WTC11 (cell line): ENCODE measurements around the gene TIMP2. TPM values are rescaled to one million over a fixed set of nuclear protein-coding genes. Genes with fewer than 3 reads are reported as not detected.

Source experiments
- ATAC-seq: fragments of 200-7000 bp; cut with Tn5 transposase; 2 replicates; pipeline ENCODE4 v1.10.0; 2021; ENCODE audit warnings: mild to moderate bottlenecking, moderate library complexity
- CTCF ChIA-PET: fragments of 300-600 bp; sonication (Branson Sonifier 250); formaldehyde crosslinking; loops from one replicate; lab custom pipeline; 2021; ENCODE audit warnings: antibody characterized with exemption; lab: Charles Lee
- POLR2A ChIA-PET: fragments of 350-600 bp; sonication (Branson Sonifier 250); formaldehyde crosslinking; loops from one replicate; lab custom pipeline; 2021; ENCODE audit warnings: antibody characterized with exemption; lab: Charles Lee
- DNase-seq: peaks from one replicate; pipeline ENCODE4 v3.0.0; 2021; ENCODE audit warnings: low spot score
- H3K27ac Mint-ChIP-seq: 2 replicates; pipeline ENCODE4 v1.8.0; 2021; ENCODE audit warnings: mixed read lengths
- H3K27me3 Mint-ChIP-seq: 2 replicates; pipeline ENCODE4 v1.8.0; 2021; ENCODE audit warnings: low read depth, mild to moderate bottlenecking, moderate library complexity, mixed read lengths
- H3K36me3 Mint-ChIP-seq: 2 replicates; pipeline ENCODE4 v1.8.0; 2021; ENCODE audit warnings: mixed read lengths
- H3K4me1 Mint-ChIP-seq: 2 replicates; pipeline ENCODE4 v1.8.0; 2022; ENCODE audit warnings: mixed read lengths
- H3K4me3 Mint-ChIP-seq: 2 replicates; pipeline ENCODE4 v1.8.0; 2021; ENCODE audit warnings: mild to moderate bottlenecking, moderate library complexity, mixed read lengths
- H3K9me3 Mint-ChIP-seq: 2 replicates; pipeline ENCODE4 v1.8.0; 2021; ENCODE audit warnings: mixed read lengths
- CBFB ChIP-seq: sonication (generic); formaldehyde crosslinking; IDR thresholded peaks from 2 replicates; pipeline ENCODE4 v1.8.1; 2022; ENCODE audit warnings: mild to moderate bottlenecking, low read depth, missing genetic modification reagents
- CREB1 ChIP-seq: sonication (generic); formaldehyde crosslinking; IDR thresholded peaks from 2 replicates; pipeline ENCODE4 v1.8.0; 2023; ENCODE audit warnings: mild to moderate bottlenecking, missing genetic modification reagents
- ELF4 ChIP-seq: sonication (generic); formaldehyde crosslinking; IDR thresholded peaks from 2 replicates; pipeline ENCODE4 v1.8.1; 2022; ENCODE audit warnings: low read depth, mild to moderate bottlenecking, moderate library complexity, missing genetic modification reagents
- EMX1 ChIP-seq: fragments of 250-450 bp; sonication (Bioruptor Pico); IDR thresholded peaks from 2 replicates; pipeline ENCODE4 v1.8.0; 2021; ENCODE audit warnings: mild to moderate bottlenecking
- ETV6 ChIP-seq: sonication (generic); formaldehyde crosslinking; IDR thresholded peaks from 2 replicates; pipeline ENCODE4 v1.8.1; 2022; ENCODE audit warnings: mild to moderate bottlenecking, missing genetic modification reagents
- FOXP1 ChIP-seq: sonication (generic); formaldehyde crosslinking; IDR thresholded peaks from 2 replicates; pipeline ENCODE4 v1.8.0; 2022; ENCODE audit warnings: missing genetic modification reagents, mild to moderate bottlenecking, moderate library complexity, borderline replicate concordance
- KAT7 ChIP-seq: sonication (generic); formaldehyde crosslinking; IDR thresholded peaks from 2 replicates; pipeline ENCODE4 v1.8.1; 2023; ENCODE audit warnings: missing genetic modification reagents, mild to moderate bottlenecking, borderline replicate concordance
- RORB ChIP-seq: fragments of 250-450 bp; sonication (Bioruptor Pico); IDR thresholded peaks from 2 replicates; pipeline ENCODE4 v1.9.0; 2021; ENCODE audit warnings: mild to moderate bottlenecking
- SMAD3 ChIP-seq: sonication (generic); formaldehyde crosslinking; IDR thresholded peaks from 2 replicates; pipeline ENCODE4 v1.8.0; 2022; ENCODE audit warnings: missing genetic modification reagents, mild to moderate bottlenecking, borderline replicate concordance
- SOX15 ChIP-seq: fragments of 250-450 bp; sonication (Bioruptor Pico); IDR thresholded peaks from 2 replicates; pipeline ENCODE4 v1.9.0; 2021; ENCODE audit warnings: mild to moderate bottlenecking
- TEAD4 ChIP-seq: sonication (generic); formaldehyde crosslinking; IDR thresholded peaks from 2 replicates; pipeline ENCODE4 v1.8.0; 2022; ENCODE audit warnings: mild to moderate bottlenecking, missing genetic modification reagents
- TP53 ChIP-seq: sonication (generic); formaldehyde crosslinking; IDR thresholded peaks from 2 replicates; pipeline ENCODE4 v1.8.1; 2023; ENCODE audit warnings: mild to moderate bottlenecking, missing genetic modification reagents
- ZNF671 ChIP-seq: fragments of 250-450 bp; sonication (Bioruptor Pico); IDR thresholded peaks from 2 replicates; pipeline ENCODE4 v1.8.0; 2021; ENCODE audit warnings: mild to moderate bottlenecking
- total RNA-seq: library from RNA; stranded (reverse); gene quantifications from 3 replicates; pipeline ENCODE4 v1.2.3, GENCODE V29; 2021
- TF ChIP-seq, protein P1 (sequence below): fragments of 250-450 bp; sonication (Bioruptor Pico); IDR thresholded peaks from 2 replicates; pipeline ENCODE4 v1.9.0; 2021; ENCODE audit warnings: mild to moderate bottlenecking, borderline replicate concordance
- TF ChIP-seq, protein P2 (sequence below): sonication (generic); formaldehyde crosslinking; IDR thresholded peaks from 2 replicates; pipeline ENCODE4 v1.8.0; 2022; ENCODE audit warnings: mild to moderate bottlenecking, missing genetic modification reagents
- TF ChIP-seq, protein P3 (sequence below): sonication (generic); formaldehyde crosslinking; IDR thresholded peaks from 2 replicates; pipeline ENCODE4 v1.8.0; 2023; ENCODE audit warnings: missing genetic modification reagents, mild to moderate bottlenecking, borderline replicate concordance
- TF ChIP-seq, protein P4 (sequence below): fragments of 250-450 bp; sonication (Bioruptor Pico); IDR thresholded peaks from 2 replicates; pipeline ENCODE4 v1.8.0; 2021; ENCODE audit warnings: mild to moderate bottlenecking
- TF ChIP-seq, protein P5 (sequence below): sonication (generic); formaldehyde crosslinking; IDR thresholded peaks from 2 replicates; pipeline ENCODE4 v1.8.0; 2022; ENCODE audit warnings: mild to moderate bottlenecking, missing genetic modification reagents
- TF ChIP-seq, protein P6 (sequence below): sonication (generic); formaldehyde crosslinking; IDR thresholded peaks from 2 replicates; pipeline ENCODE4 v1.8.0; 2023; ENCODE audit warnings: mild to moderate bottlenecking, missing genetic modification reagents

The TIMP2 gene
- total RNA-seq, 1 experiment from 2014 or later: 37.1 TPM

DNA sequence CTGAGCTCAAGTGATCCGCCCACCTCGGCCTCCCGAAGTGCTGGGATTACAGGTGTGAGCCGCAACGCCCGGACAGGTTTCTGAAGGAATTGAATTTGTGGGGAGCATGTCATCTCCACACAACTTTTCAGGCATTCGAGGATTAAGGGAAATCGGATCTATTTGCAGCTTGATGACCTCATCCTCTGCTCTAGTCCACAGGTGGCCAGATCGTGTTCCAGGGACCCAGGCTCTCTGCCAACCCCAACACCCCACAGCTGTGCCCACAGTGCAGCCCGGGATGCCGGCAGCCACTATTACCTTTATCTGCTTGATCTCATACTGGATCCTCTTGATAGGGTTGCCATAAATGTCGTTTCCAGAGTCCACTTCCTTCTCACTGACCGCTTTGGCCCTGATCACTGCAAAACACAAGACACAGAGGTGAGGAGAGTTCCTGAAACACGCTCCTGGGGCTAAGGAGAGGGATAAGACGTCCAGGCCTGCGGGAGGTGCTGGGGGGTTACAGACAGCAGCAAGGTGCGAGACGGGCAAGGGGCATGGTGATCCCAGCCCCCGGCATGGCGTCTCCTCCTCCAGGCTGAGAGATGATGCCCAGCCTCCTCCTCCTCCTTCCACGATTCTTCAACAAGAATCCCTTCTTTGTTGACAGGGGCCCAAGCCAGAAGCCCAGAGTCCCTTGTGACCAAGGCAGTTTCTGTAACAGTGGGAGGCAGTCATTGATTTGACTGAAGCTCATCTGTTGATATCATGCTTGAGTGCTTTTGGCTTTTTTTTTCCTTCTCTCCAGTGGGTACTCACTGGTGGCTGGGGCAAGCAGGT is 51.5 kb downstream of the TIMP2 start (continued):
- no peak for TF ChIP-seq EMX1 (CRISPR knock-in tag)
- TF ChIP-seq, protein P1, sequence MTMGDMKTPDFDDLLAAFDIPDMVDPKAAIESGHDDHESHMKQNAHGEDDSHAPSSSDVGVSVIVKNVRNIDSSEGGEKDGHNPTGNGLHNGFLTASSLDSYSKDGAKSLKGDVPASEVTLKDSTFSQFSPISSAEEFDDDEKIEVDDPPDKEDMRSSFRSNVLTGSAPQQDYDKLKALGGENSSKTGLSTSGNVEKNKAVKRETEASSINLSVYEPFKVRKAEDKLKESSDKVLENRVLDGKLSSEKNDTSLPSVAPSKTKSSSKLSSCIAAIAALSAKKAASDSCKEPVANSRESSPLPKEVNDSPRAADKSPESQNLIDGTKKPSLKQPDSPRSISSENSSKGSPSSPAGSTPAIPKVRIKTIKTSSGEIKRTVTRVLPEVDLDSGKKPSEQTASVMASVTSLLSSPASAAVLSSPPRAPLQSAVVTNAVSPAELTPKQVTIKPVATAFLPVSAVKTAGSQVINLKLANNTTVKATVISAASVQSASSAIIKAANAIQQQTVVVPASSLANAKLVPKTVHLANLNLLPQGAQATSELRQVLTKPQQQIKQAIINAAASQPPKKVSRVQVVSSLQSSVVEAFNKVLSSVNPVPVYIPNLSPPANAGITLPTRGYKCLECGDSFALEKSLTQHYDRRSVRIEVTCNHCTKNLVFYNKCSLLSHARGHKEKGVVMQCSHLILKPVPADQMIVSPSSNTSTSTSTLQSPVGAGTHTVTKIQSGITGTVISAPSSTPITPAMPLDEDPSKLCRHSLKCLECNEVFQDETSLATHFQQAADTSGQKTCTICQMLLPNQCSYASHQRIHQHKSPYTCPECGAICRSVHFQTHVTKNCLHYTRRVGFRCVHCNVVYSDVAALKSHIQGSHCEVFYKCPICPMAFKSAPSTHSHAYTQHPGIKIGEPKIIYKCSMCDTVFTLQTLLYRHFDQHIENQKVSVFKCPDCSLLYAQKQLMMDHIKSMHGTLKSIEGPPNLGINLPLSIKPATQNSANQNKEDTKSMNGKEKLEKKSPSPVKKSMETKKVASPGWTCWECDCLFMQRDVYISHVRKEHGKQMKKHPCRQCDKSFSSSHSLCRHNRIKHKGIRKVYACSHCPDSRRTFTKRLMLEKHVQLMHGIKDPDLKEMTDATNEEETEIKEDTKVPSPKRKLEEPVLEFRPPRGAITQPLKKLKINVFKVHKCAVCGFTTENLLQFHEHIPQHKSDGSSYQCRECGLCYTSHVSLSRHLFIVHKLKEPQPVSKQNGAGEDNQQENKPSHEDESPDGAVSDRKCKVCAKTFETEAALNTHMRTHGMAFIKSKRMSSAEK (CRISPR knock-in tag): no peak

DNA sequence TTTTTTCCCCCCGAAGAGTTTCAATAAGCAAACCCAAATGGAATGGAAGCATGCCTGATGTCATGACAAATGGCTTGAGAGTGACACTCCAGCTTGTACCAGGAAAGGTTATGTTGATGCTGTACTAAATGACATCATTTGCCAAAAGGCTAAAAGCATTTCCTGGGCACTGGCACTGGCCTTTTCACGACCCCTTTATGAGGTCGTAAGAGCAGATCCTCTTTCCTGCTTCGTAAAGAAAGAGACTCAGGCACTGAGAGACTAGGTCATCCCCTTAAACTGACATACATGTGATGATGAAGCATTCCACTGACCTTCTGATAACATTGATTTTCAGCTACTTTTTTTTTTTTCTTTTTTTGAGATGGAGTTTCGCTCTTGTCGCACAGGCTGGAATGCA is 52.7 kb downstream of the TIMP2 start:
- Mint-ChIP-seq H3K27ac (no peak overlapping the region), H3K27me3 (no peaks in the 10 kb centered on the region), H3K9me3 (no peaks in the 10 kb centered on the region), H3K36me3 (peaks cover 14% of the 10 kb centered on the region), H3K4me1 (no peaks in the 10 kb centered on the region), H3K4me3 (no peak overlapping the region)
- POLR2A ChIA-PET: no interaction called here
- ATAC-seq: no peak
- DNase-seq: no peak
- TF ChIP-seq TP53 (CRISPR knock-in tag) (no peak), ETV6 (CRISPR knock-in tag) (no peak), TEAD4 (no peak), SMAD3 (no peak), KAT7 (no peak), RORB (no peak), CREB1 (CRISPR knock-in tag) (no peak), ELF4 (CRISPR knock-in tag) (no peak)
- TF ChIP-seq, protein P2, sequence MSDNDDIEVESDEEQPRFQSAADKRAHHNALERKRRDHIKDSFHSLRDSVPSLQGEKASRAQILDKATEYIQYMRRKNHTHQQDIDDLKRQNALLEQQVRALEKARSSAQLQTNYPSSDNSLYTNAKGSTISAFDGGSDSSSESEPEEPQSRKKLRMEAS (CRISPR knock-in tag): no peak
- TF ChIP-seq, protein P3, sequence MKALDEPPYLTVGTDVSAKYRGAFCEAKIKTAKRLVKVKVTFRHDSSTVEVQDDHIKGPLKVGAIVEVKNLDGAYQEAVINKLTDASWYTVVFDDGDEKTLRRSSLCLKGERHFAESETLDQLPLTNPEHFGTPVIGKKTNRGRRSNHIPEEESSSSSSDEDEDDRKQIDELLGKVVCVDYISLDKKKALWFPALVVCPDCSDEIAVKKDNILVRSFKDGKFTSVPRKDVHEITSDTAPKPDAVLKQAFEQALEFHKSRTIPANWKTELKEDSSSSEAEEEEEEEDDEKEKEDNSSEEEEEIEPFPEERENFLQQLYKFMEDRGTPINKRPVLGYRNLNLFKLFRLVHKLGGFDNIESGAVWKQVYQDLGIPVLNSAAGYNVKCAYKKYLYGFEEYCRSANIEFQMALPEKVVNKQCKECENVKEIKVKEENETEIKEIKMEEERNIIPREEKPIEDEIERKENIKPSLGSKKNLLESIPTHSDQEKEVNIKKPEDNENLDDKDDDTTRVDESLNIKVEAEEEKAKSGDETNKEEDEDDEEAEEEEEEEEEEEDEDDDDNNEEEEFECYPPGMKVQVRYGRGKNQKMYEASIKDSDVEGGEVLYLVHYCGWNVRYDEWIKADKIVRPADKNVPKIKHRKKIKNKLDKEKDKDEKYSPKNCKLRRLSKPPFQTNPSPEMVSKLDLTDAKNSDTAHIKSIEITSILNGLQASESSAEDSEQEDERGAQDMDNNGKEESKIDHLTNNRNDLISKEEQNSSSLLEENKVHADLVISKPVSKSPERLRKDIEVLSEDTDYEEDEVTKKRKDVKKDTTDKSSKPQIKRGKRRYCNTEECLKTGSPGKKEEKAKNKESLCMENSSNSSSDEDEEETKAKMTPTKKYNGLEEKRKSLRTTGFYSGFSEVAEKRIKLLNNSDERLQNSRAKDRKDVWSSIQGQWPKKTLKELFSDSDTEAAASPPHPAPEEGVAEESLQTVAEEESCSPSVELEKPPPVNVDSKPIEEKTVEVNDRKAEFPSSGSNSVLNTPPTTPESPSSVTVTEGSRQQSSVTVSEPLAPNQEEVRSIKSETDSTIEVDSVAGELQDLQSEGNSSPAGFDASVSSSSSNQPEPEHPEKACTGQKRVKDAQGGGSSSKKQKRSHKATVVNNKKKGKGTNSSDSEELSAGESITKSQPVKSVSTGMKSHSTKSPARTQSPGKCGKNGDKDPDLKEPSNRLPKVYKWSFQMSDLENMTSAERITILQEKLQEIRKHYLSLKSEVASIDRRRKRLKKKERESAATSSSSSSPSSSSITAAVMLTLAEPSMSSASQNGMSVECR (CRISPR knock-in tag): no peak
- CTCF ChIA-PET: interaction anchor here (1.1 kb wide), 1 partner anchor 99 kb away, joined by 4 read pairs; no protein-coding TSS in a partner anchor

DNA sequence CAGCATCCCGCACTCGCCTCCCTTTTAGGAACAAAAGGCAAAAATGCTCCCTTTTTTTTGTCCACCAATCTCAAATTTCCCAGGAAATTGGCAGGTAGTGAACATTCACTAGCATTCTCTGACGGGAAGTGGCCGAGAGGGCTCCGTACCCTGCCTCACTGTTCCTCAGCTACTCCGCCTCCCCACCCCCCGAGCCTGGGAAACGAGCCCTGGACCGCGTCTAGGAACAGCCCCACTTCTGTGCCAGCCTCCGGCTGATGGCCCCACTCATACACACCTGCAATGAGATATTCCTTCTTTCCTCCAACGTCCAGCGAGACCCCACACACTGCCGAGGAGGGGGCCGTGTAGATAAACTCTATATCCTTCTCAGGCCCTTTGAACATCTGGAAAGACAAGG is 54.6 kb downstream of the TIMP2 start:
- ATAC-seq (no peak), DNase-seq (no peak)
- Mint-ChIP-seq H3K4me1 (no peaks in the 10 kb centered on the region), H3K9me3 (no peaks in the 10 kb centered on the region), H3K4me3 (no peak overlapping the region), H3K27ac (no peak overlapping the region), H3K27me3 (no peaks in the 10 kb centered on the region), H3K36me3 (peaks cover 10% of the 10 kb centered on the region)
- ChIA-PET CTCF (no interaction called here), POLR2A (no interaction called here)
- TF ChIP-seq, protein P4, sequence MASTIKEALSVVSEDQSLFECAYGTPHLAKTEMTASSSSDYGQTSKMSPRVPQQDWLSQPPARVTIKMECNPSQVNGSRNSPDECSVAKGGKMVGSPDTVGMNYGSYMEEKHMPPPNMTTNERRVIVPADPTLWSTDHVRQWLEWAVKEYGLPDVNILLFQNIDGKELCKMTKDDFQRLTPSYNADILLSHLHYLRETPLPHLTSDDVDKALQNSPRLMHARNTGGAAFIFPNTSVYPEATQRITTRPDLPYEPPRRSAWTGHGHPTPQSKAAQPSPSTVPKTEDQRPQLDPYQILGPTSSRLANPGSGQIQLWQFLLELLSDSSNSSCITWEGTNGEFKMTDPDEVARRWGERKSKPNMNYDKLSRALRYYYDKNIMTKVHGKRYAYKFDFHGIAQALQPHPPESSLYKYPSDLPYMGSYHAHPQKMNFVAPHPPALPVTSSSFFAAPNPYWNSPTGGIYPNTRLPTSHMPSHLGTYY (CRISPR knock-in tag): no peak
- TF ChIP-seq ZNF671 (CRISPR knock-in tag): no peak
- TF ChIP-seq FOXP1: no peak
- no peak for TF ChIP-seq SOX15 (CRISPR knock-in tag)
- TF ChIP-seq, protein P5, sequence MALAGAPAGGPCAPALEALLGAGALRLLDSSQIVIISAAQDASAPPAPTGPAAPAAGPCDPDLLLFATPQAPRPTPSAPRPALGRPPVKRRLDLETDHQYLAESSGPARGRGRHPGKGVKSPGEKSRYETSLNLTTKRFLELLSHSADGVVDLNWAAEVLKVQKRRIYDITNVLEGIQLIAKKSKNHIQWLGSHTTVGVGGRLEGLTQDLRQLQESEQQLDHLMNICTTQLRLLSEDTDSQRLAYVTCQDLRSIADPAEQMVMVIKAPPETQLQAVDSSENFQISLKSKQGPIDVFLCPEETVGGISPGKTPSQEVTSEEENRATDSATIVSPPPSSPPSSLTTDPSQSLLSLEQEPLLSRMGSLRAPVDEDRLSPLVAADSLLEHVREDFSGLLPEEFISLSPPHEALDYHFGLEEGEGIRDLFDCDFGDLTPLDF (CRISPR knock-in tag): no peak
- no peak for TF ChIP-seq RORB
- no peak for TF ChIP-seq CBFB (CRISPR knock-in tag)
- TF ChIP-seq, protein P6, sequence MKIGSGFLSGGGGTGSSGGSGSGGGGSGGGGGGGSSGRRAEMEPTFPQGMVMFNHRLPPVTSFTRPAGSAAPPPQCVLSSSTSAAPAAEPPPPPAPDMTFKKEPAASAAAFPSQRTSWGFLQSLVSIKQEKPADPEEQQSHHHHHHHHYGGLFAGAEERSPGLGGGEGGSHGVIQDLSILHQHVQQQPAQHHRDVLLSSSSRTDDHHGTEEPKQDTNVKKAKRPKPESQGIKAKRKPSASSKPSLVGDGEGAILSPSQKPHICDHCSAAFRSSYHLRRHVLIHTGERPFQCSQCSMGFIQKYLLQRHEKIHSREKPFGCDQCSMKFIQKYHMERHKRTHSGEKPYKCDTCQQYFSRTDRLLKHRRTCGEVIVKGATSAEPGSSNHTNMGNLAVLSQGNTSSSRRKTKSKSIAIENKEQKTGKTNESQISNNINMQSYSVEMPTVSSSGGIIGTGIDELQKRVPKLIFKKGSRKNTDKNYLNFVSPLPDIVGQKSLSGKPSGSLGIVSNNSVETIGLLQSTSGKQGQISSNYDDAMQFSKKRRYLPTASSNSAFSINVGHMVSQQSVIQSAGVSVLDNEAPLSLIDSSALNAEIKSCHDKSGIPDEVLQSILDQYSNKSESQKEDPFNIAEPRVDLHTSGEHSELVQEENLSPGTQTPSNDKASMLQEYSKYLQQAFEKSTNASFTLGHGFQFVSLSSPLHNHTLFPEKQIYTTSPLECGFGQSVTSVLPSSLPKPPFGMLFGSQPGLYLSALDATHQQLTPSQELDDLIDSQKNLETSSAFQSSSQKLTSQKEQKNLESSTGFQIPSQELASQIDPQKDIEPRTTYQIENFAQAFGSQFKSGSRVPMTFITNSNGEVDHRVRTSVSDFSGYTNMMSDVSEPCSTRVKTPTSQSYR (CRISPR knock-in tag): no peak
